ENCODE measurements around the gene RETREG2. TPM values are rescaled to one million over a fixed set of nuclear protein-coding genes. Genes with fewer than 3 reads are reported as not detected.

Gene RETREG2
- total RNA-seq, 1 experiment from 2014 or later = 46.7 TPM

- no peaks in the 10 kb centered on the region for H3K79me1 ChIP-seq (ENCODE audit: insufficient read depth, low read depth, low read length, poor library complexity, severe bottlenecking)
- no peak for DNase-seq
- no peak overlapping the region for H2BK20ac ChIP-seq (ENCODE audit: low read depth, low read length, poor library complexity, severe bottlenecking)
- no peak overlapping the region for H2BK15ac ChIP-seq (ENCODE audit: low read depth, low read length)
- no peak overlapping the region for H3K56ac ChIP-seq (ENCODE audit: insufficient read length, low read depth, low read length)
- WGBS (ENCODE audit: extremely low coverage, insufficient read length, low lambda C conversion rate) = no CpG with 5 or more reads among the region's 18 CpGs
- H3K27ac Mint-ChIP-seq = no peak overlapping the region
- no peaks in the 10 kb centered on the region for H3K4me1 ChIP-seq (ENCODE audit: insufficient read depth, low read length)
- no peak overlapping the region for H3K4me2 ChIP-seq (ENCODE audit: insufficient read depth, insufficient read length, low read length)
- H4K91ac ChIP-seq (ENCODE audit: insufficient read length, low read depth, low read length) = no peak overlapping the region
- H3K36me3 Mint-ChIP-seq (ENCODE audit: insufficient read depth in 1 of 3, low read depth in 3 of 3) = peaks cover 30 to 59% (median 57%) of the 10 kb centered on the region in 3 experiments
- H3K27ac ChIP-seq (ENCODE audit: insufficient read length, low read depth, low read length) = no peak overlapping the region
- no peak overlapping the region for H3K9ac ChIP-seq (ENCODE audit: extremely low read depth, insufficient read length, low read length)
- H3K9me3 ChIP-seq (ENCODE audit: control insufficient read depth, low read depth, low read length) = no peaks in the 10 kb centered on the region
- no peaks in the 10 kb centered on the region for H3K27me3 ChIP-seq (ENCODE audit: insufficient read depth, low read length)
- no peak overlapping the region for H2BK5ac ChIP-seq (ENCODE audit: insufficient read length, low read length)
- H3K23ac ChIP-seq (ENCODE audit: insufficient read length, low read depth, low read length) = no peak overlapping the region
- no peak overlapping the region for H3K14ac ChIP-seq (ENCODE audit: insufficient read depth, low read length)
- H3K18ac ChIP-seq (ENCODE audit: insufficient read length, low read depth, low read length) = no peak overlapping the region
- H3K4me1 Mint-ChIP-seq = peaks cover 19 to 23% of the 10 kb centered on the region in 2 experiments
- peaks cover 3% of the 10 kb centered on the region; the same call in 1 of the 2 replicates for H3K27me3 Mint-ChIP-seq (ENCODE audit: low read depth)
- no peak overlapping the region for H3K4ac ChIP-seq (ENCODE audit: low read depth, low read length)
- no peaks in the 10 kb centered on the region for H4K20me1 ChIP-seq (ENCODE audit: control insufficient read depth, insufficient read depth, insufficient read length)
- no peaks in the 10 kb centered on the region for H3K9me3 Mint-ChIP-seq
- H2AFZ ChIP-seq (ENCODE audit: low read length) = no peak overlapping the region
- H3K23me2 ChIP-seq (ENCODE audit: insufficient read length, low read depth, low read length, poor library complexity, severe bottlenecking) = peaks cover 7% of the 10 kb centered on the region
- TF ChIP-seq, protein P1, sequence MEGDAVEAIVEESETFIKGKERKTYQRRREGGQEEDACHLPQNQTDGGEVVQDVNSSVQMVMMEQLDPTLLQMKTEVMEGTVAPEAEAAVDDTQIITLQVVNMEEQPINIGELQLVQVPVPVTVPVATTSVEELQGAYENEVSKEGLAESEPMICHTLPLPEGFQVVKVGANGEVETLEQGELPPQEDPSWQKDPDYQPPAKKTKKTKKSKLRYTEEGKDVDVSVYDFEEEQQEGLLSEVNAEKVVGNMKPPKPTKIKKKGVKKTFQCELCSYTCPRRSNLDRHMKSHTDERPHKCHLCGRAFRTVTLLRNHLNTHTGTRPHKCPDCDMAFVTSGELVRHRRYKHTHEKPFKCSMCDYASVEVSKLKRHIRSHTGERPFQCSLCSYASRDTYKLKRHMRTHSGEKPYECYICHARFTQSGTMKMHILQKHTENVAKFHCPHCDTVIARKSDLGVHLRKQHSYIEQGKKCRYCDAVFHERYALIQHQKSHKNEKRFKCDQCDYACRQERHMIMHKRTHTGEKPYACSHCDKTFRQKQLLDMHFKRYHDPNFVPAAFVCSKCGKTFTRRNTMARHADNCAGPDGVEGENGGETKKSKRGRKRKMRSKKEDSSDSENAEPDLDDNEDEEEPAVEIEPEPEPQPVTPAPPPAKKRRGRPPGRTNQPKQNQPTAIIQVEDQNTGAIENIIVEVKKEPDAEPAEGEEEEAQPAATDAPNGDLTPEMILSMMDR (conservative IDR thresholded peaks at IDR 0.05) = no peak
- H4K5ac ChIP-seq (ENCODE audit: insufficient read length, low read depth, low read length) = no peak overlapping the region
- H4K8ac ChIP-seq (replicated peaks; ENCODE audit: insufficient read length, low read depth, low read length) = no peak overlapping the region
- H3T11ph ChIP-seq (ENCODE audit: low read length) = no peak overlapping the region
- H3K4me3 Mint-ChIP-seq = peak overlapping the region in 1 of 2 experiments; percentile 50; a peak in 3 of 5 replicates
- H2BK12ac ChIP-seq (ENCODE audit: insufficient read length, low read depth, low read length) = no peak overlapping the region
- H2BK120ac ChIP-seq (ENCODE audit: low read depth, low read length, poor library complexity, severe bottlenecking) = no peak overlapping the region
- H3K79me2 ChIP-seq (ENCODE audit: insufficient read depth, low read length) = no peaks in the 10 kb centered on the region
- H2AK5ac ChIP-seq (ENCODE audit: insufficient read length, low read length) = no peak overlapping the region
Observed at GRCh38 chr2:219219784-219220532, 41.9 kb downstream of the RETREG2 start.
